Measurements from ENCODE around the gene NFKBIA. TPM values are rescaled to one million over a fixed set of nuclear protein-coding genes. Genes with fewer than 3 reads are reported as not detected.

The NFKBIA gene
- total and polyA plus RNA-seq, 4 donors: 46.9 to 204 (median 86.3) TPM

- 27% methylated on average over 5 of the region's 5 CpGs for WGBS
- Histone ChIP-seq H3K4me3 (ENCODE audit: low read depth in 1 of 3, low read length in 3 of 3) (no peak overlapping the region), H3K4me1 (ENCODE audit: control insufficient read depth in 4 of 4, insufficient read depth in 4 of 4, low read length in 3 of 4) (peaks cover 0 to 31% (median 15%) of the 10 kb centered on the region in 4 donors), H3K27ac (ENCODE audit: low read depth in 1 of 2, low read length in 2 of 2) (no peak overlapping the region), H3K9me3 (ENCODE audit: control insufficient read depth in 4 of 4, low read length in 3 of 4) (no peaks in the 10 kb centered on the region), H3K9ac (ENCODE audit: low read depth in 1 of 2, low read length in 2 of 2) (no peak overlapping the region), H3K36me3 (ENCODE audit: control insufficient read depth in 4 of 4, insufficient read depth in 3 of 4, low read depth in 1 of 4, low read length in 3 of 4) (peaks cover 10 to 17% (median 13%) of the 10 kb centered on the region in 4 donors), H3K27me3 (ENCODE audit: control insufficient read depth in 4 of 4, insufficient read depth in 4 of 4, low read length in 3 of 4) (no peaks in the 10 kb centered on the region)
- no peak for DNase-seq (ENCODE audit: low spot score)
- TF ChIP-seq REST (IDR thresholded peaks at IDR 0.05) (peak; percentile 14), JUND (IDR thresholded peaks at IDR 0.05) (no peak), TAF1 (conservative IDR thresholded peaks at IDR 0.05) (no peak), RXRA (IDR thresholded peaks at IDR 0.05) (peak in 1 of 2 donors; percentile 15), HNF4G (IDR thresholded peaks at IDR 0.05) (no peak), ATF3 (IDR thresholded peaks at IDR 0.05) (no peak), CTCF (IDR thresholded peaks at IDR 0.05; ENCODE audit: low read depth, low read length, missing input control) (peak; percentile 90), EGR1 (IDR thresholded peaks at IDR 0.05; ENCODE audit: low read depth in 2 of 2) (no peak), MAX (IDR thresholded peaks at IDR 0.05) (no peak), ZBTB33 (IDR thresholded peaks at IDR 0.05) (no peak), FOXA2 (IDR thresholded peaks at IDR 0.05) (no peak), RAD21 (IDR thresholded peaks at IDR 0.05) (peak; percentile 97)
Observed at GRCh38 chr14:35406506-35407305, 2.2 kb upstream of the NFKBIA start.

- H3K9ac ChIP-seq (ENCODE audit: low read depth in 1 of 2, low read length in 2 of 2): peak overlapping the region in 1 of 2 donors; percentile 93
- H3K9me3 ChIP-seq (ENCODE audit: control insufficient read depth in 4 of 4, low read length in 3 of 4): no peaks in the 10 kb centered on the region
- peak overlapping the region; percentile 97 to 98 for H3K27ac ChIP-seq (ENCODE audit: low read depth in 1 of 2, low read length in 2 of 2)
- no peaks in the 10 kb centered on the region for H3K27me3 ChIP-seq (ENCODE audit: control insufficient read depth in 4 of 4, insufficient read depth in 4 of 4, low read length in 3 of 4)
- TF ChIP-seq ZBTB33 (IDR thresholded peaks at IDR 0.05) (no peak), NR2F2 (IDR thresholded peaks at IDR 0.05) (no peak), HNF4A (conservative IDR thresholded peaks at IDR 0.05) (no peak), SP1 (IDR thresholded peaks at IDR 0.05) (no peak), ATF3 (IDR thresholded peaks at IDR 0.05) (no peak), REST (IDR thresholded peaks at IDR 0.05) (no peak), YY1 (IDR thresholded peaks at IDR 0.05) (no peak), TAF1 (conservative IDR thresholded peaks at IDR 0.05) (no peak), JUND (IDR thresholded peaks at IDR 0.05) (no peak), HNF4G (IDR thresholded peaks at IDR 0.05) (no peak)
- DNase-seq (ENCODE audit: low spot score): no peak
- H3K4me1 ChIP-seq (ENCODE audit: control insufficient read depth in 4 of 4, insufficient read depth in 4 of 4, low read length in 3 of 4): peaks cover 1 to 36% (median 17%) of the 10 kb centered on the region in 4 donors
- 30% methylated on average over 2 of the region's 2 CpGs for WGBS
- H3K36me3 ChIP-seq (ENCODE audit: control insufficient read depth in 4 of 4, insufficient read depth in 3 of 4, low read depth in 1 of 4, low read length in 3 of 4): peaks cover 10 to 23% (median 17%) of the 10 kb centered on the region in 4 donors
- peak overlapping the region in 1 of 3 donors; percentile 82 for H3K4me3 ChIP-seq (ENCODE audit: low read depth in 1 of 3, low read length in 3 of 3)
Observed at GRCh38 chr14:35406090-35406489, 1.5 kb upstream of the NFKBIA start.

Data from liver (tissue), 9 donors.